Breast epithelium (tissue), 3 donors: ENCODE data around the gene MUC4.

Experiments used
- CTCF ChIP-seq, 3 donors: fragments of 450-650 bp; IDR thresholded peaks; one replicate each; pipeline ENCODE4 v1.5.1; 2016 to 2017; ENCODE audit warnings: antibody characterized with exemption in 3 of 3, mild to moderate bottlenecking in 3 of 3, moderate library complexity in 3 of 3
- POLR2A ChIP-seq: fragments of 450-650 bp; IDR thresholded peaks from one replicate; pipeline ENCODE4 v1.6.1; 2016; ENCODE audit warnings: antibody characterized with exemption, mild to moderate bottlenecking, moderate library complexity

GRCh38 chr3:195701042-195701915 is 110.5 kb downstream of the MUC4 start:
- TF ChIP-seq POLR2A (no peak), CTCF (IDR thresholded peaks at IDR 0.05) (no peak)
